PFSK-1 (cell line): Measurements from ENCODE around the gene CYTH1.

Experiments
- POLR2AphosphoS5 ChIP-seq: IDR thresholded peaks from 2 replicates; pipeline ENCODE4 v1.6.1; 2012; ENCODE audit warnings: low read depth, mild to moderate bottlenecking, control low read depth, low read length, moderate library complexity
- SIN3A ChIP-seq: IDR thresholded peaks from 2 replicates; pipeline ENCODE4 v1.6.1; 2012; ENCODE audit warnings: mild to moderate bottlenecking, low read length, moderate library complexity, borderline replicate concordance; ENCODE audit not compliant: insufficient read depth
- TAF1 ChIP-seq: IDR thresholded peaks from 2 replicates; pipeline ENCODE4 v1.6.1; 2012; ENCODE audit warnings: low read length, control low read depth, borderline replicate concordance; ENCODE audit not compliant: insufficient read depth
- TF ChIP-seq, protein P1 (sequence below), 2 experiments: IDR thresholded peaks; 2 replicates each; pipeline versions ENCODE4 v1.6.1 to v1.8.0; 2011 to 2012; ENCODE audit warnings: low read depth in 2 of 2, low read length in 2 of 2, control low read depth in 1 of 2, inconsistent platforms in 1 of 2, mild to moderate bottlenecking in 1 of 2, moderate library complexity in 1 of 2; ENCODE audit not compliant: insufficient read depth in 1 of 2

GRCh38 chr17:78723001-78723796 is 58.9 kb downstream of the CYTH1 start:
- TF ChIP-seq POLR2AphosphoS5 (0 out of 2 replicates have a peak, but pooled peaks have one; percentile 26), TAF1 (no peak), SIN3A (no peak)
- TF ChIP-seq, protein P1, sequence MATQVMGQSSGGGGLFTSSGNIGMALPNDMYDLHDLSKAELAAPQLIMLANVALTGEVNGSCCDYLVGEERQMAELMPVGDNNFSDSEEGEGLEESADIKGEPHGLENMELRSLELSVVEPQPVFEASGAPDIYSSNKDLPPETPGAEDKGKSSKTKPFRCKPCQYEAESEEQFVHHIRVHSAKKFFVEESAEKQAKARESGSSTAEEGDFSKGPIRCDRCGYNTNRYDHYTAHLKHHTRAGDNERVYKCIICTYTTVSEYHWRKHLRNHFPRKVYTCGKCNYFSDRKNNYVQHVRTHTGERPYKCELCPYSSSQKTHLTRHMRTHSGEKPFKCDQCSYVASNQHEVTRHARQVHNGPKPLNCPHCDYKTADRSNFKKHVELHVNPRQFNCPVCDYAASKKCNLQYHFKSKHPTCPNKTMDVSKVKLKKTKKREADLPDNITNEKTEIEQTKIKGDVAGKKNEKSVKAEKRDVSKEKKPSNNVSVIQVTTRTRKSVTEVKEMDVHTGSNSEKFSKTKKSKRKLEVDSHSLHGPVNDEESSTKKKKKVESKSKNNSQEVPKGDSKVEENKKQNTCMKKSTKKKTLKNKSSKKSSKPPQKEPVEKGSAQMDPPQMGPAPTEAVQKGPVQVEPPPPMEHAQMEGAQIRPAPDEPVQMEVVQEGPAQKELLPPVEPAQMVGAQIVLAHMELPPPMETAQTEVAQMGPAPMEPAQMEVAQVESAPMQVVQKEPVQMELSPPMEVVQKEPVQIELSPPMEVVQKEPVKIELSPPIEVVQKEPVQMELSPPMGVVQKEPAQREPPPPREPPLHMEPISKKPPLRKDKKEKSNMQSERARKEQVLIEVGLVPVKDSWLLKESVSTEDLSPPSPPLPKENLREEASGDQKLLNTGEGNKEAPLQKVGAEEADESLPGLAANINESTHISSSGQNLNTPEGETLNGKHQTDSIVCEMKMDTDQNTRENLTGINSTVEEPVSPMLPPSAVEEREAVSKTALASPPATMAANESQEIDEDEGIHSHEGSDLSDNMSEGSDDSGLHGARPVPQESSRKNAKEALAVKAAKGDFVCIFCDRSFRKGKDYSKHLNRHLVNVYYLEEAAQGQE (IDR thresholded peaks at IDR 0.05; ENCODE audit: insufficient read depth in 1 of 2, low read depth in 2 of 2, low read length in 2 of 2) = no peak
